Measurements from ENCODE around the gene CRABP2. TPM values are rescaled to one million over a fixed set of nuclear protein-coding genes. Genes with fewer than 3 reads are reported as not detected.

CRABP2 gene
- total RNA-seq, 1 donor from 2014 or later, result 370 TPM

DNA sequence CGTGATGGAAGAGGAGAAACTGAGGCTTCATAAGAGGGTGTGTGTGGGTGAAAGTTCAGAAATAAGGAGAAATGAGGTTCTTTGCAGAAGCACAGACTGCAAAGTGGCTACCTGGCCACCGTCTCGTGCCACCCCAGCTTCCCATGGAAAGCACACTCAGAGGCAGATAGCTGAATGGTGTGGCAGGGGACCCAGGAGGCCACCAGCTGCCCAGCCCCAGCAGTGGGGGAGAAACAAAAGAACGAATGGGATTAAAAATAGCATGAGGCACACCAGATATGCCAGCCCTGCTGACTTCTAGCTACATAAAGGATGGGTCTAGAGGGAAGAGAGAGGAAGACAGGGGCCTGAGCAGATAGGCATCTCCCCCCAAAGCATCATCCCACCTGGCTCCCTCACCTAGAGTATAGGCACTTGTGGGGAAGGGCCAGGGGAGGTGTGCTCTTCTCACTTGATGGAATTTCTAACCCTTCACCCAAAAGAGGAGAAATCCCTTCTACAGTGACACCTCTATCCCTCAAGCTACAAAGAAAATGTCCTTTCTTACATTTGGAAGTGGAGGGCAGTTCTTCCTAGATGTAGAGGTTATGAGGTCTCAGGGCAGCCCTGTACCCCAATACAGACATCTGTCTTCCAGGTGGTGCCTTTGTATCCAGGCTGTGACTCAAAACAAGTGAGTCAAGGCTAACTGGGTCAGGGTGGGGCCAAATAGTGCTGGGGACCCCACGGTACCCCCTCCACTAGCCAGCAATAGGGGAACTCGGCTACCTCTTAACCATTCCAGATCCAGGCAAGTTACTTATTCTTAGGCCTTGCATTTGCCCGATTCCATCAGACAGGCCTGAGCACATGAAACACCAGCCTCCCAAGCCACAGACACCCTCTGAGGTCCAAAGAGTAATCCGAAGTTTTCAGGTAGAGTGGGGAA lies 42.6 kb upstream of the CRABP2 start:
- peaks cover 36% of the 10 kb centered on the region for H3K4me1 Mint-ChIP-seq (ENCODE audit: unreplicated experiment)
- peaks cover 8% of the 10 kb centered on the region for H3K36me3 Mint-ChIP-seq
- no peak for DNase-seq (ENCODE audit: extremely low spot score, unreplicated experiment)
- H3K9me3 Mint-ChIP-seq, result no peaks in the 10 kb centered on the region
- TF ChIP-seq, protein P1, sequence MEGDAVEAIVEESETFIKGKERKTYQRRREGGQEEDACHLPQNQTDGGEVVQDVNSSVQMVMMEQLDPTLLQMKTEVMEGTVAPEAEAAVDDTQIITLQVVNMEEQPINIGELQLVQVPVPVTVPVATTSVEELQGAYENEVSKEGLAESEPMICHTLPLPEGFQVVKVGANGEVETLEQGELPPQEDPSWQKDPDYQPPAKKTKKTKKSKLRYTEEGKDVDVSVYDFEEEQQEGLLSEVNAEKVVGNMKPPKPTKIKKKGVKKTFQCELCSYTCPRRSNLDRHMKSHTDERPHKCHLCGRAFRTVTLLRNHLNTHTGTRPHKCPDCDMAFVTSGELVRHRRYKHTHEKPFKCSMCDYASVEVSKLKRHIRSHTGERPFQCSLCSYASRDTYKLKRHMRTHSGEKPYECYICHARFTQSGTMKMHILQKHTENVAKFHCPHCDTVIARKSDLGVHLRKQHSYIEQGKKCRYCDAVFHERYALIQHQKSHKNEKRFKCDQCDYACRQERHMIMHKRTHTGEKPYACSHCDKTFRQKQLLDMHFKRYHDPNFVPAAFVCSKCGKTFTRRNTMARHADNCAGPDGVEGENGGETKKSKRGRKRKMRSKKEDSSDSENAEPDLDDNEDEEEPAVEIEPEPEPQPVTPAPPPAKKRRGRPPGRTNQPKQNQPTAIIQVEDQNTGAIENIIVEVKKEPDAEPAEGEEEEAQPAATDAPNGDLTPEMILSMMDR (conservative IDR thresholded peaks at IDR 0.05), result no peak
- H3K27ac Mint-ChIP-seq, result peak overlapping the region; percentile 99
- H3K4me3 Mint-ChIP-seq, result peak overlapping the region; percentile 96
- H3K27me3 Mint-ChIP-seq, result no peaks in the 10 kb centered on the region

- TF ChIP-seq, protein P1 (conservative IDR thresholded peaks at IDR 0.05), result peak; percentile 59
- Mint-ChIP-seq H3K9me3 (no peaks in the 10 kb centered on the region), H3K4me1 (ENCODE audit: unreplicated experiment) (peaks cover 39% of the 10 kb centered on the region), H3K27ac (peak overlapping the region; percentile 99), H3K4me3 (peak overlapping the region; percentile 96), H3K27me3 (no peaks in the 10 kb centered on the region), H3K36me3 (peaks cover 8% of the 10 kb centered on the region)
- peak; percentile 89 for DNase-seq (ENCODE audit: extremely low spot score, unreplicated experiment)
Measured at GRCh38 chr1:156746728-156747631, 41.6 kb upstream of the CRABP2 start.

DNA sequence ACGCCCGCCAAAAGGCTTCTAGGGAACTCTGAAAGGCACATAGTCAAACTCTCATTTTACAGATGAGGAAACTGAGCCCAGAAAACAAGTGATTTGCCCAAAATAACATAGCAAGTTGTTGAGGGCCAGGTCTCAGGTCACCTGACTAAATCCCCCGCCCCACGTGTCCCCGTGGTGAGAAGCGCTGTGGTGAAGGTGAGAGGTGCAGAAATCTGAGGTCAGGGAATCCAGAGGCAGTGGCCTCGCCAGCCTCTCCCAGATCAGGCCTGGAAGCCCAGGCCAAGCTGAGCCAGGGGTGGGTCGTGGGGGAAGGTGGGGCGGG lies 41.0 kb upstream of the CRABP2 start:
- DNase-seq (ENCODE audit: extremely low spot score, unreplicated experiment), result no peak
- Mint-ChIP-seq H3K4me1 (ENCODE audit: unreplicated experiment) (peaks cover 42% of the 10 kb centered on the region), H3K27ac (peak overlapping the region; percentile 99), H3K36me3 (peaks cover 9% of the 10 kb centered on the region), H3K4me3 (peak overlapping the region; percentile 95), H3K27me3 (no peaks in the 10 kb centered on the region), H3K9me3 (no peaks in the 10 kb centered on the region)
- TF ChIP-seq, protein P1 (conservative IDR thresholded peaks at IDR 0.05), result no peak

DNA sequence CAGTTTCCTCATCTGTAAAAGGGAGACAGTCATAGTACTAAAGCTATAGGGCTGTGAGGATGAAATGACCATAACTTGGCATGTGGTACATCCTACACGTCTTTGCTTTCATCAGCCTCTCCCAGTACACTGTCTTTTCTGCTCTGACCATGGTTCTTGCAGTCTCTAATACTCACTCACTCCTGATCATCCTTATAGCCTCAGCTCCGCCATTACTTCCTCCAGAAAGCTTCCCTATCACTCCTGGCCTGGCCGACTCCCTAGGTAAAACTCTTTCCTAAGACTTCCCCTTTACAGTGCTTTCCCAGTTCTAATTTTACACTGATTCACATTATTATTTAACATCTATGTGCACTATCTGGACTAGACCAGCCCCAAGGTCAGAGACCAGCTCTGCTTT lies 40.5 kb upstream of the CRABP2 start:
- H3K4me1 Mint-ChIP-seq (ENCODE audit: unreplicated experiment), result peaks cover 47% of the 10 kb centered on the region
- TF ChIP-seq, protein P1 (conservative IDR thresholded peaks at IDR 0.05), result no peak
- H3K27ac Mint-ChIP-seq, result peak overlapping the region; percentile 99
- peak overlapping the region; percentile 95 for H3K4me3 Mint-ChIP-seq
- no peaks in the 10 kb centered on the region for H3K9me3 Mint-ChIP-seq
- H3K27me3 Mint-ChIP-seq, result no peaks in the 10 kb centered on the region
- DNase-seq (ENCODE audit: extremely low spot score, unreplicated experiment), result no peak
- peaks cover 12% of the 10 kb centered on the region for H3K36me3 Mint-ChIP-seq

- Mint-ChIP-seq H3K4me3 (peak overlapping the region; percentile 95), H3K27ac (peak overlapping the region; percentile 99), H3K4me1 (ENCODE audit: unreplicated experiment) (peaks cover 55% of the 10 kb centered on the region), H3K27me3 (no peaks in the 10 kb centered on the region), H3K36me3 (peaks cover 12% of the 10 kb centered on the region), H3K9me3 (no peaks in the 10 kb centered on the region)
- no peak for DNase-seq (ENCODE audit: extremely low spot score, unreplicated experiment)
- TF ChIP-seq, protein P1 (conservative IDR thresholded peaks at IDR 0.05), result no peak
Measured at GRCh38 chr1:156744786-156745419, 39.5 kb upstream of the CRABP2 start.
